PC-3 (cell line): ENCODE results near the gene PCSK1N.

Experiments used
- EZH2 ChIP-seq: fragments of 300-600 bp; sonication (generic); IDR thresholded peaks from one replicate; pipeline ENCODE4 v1.6.1; 2017; ENCODE audit warnings: antibody characterized with exemption, mild to moderate bottlenecking, low read length; ENCODE audit not compliant: unreplicated experiment
- EZH2phosphoT487 ChIP-seq: fragments of 300-600 bp; sonication (generic); IDR thresholded peaks from 2 replicates; pipeline ENCODE4 v1.6.1; 2018; ENCODE audit warnings: mild to moderate bottlenecking, antibody characterized with exemption, low read length, borderline replicate concordance
- TF ChIP-seq, protein P1 (sequence below): fragments of 300-600 bp; sonication (generic); conservative IDR thresholded peaks from 2 replicates; pipeline ENCODE4 v1.5.1; 2017; ENCODE audit warnings: antibody characterized with exemption, low read depth, mild to moderate bottlenecking, low read length

DNA sequence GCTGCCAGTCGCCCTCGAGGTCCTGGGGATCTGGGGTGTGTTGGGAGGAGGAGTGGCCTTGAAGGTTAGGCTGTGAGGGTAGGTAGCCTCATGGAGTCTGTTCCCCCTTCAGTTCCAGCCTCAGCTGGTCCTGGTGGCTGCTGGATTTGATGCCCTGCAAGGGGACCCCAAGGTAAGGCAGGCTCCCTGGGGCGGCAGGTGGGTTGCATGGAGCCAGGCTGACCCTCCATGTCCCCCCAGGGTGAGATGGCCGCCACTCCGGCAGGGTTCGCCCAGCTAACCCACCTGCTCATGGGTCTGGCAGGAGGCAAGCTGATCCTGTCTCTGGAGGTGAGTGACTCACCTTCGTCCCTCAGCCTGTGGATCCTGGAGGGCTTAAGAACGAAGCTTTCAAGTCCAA, 20.7 kb downstream of the PCSK1N start:
- TF ChIP-seq, protein P1, sequence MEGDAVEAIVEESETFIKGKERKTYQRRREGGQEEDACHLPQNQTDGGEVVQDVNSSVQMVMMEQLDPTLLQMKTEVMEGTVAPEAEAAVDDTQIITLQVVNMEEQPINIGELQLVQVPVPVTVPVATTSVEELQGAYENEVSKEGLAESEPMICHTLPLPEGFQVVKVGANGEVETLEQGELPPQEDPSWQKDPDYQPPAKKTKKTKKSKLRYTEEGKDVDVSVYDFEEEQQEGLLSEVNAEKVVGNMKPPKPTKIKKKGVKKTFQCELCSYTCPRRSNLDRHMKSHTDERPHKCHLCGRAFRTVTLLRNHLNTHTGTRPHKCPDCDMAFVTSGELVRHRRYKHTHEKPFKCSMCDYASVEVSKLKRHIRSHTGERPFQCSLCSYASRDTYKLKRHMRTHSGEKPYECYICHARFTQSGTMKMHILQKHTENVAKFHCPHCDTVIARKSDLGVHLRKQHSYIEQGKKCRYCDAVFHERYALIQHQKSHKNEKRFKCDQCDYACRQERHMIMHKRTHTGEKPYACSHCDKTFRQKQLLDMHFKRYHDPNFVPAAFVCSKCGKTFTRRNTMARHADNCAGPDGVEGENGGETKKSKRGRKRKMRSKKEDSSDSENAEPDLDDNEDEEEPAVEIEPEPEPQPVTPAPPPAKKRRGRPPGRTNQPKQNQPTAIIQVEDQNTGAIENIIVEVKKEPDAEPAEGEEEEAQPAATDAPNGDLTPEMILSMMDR = no peak
- no peak for TF ChIP-seq EZH2
- TF ChIP-seq EZH2phosphoT487 = no peak
